ENCODE measurements around the gene ASNS.
"Not testable (repeated sequence)": the region's sequence is repeated elsewhere in the genome, so short reads cannot be mapped to it uniquely, and the experiment has no call there.

- TF ChIP-seq POLR2A, POLR2AphosphoS5 (IDR thresholded peaks at IDR 0.05): not testable (repeated sequence)
- TF ChIP-seq, protein P1, sequence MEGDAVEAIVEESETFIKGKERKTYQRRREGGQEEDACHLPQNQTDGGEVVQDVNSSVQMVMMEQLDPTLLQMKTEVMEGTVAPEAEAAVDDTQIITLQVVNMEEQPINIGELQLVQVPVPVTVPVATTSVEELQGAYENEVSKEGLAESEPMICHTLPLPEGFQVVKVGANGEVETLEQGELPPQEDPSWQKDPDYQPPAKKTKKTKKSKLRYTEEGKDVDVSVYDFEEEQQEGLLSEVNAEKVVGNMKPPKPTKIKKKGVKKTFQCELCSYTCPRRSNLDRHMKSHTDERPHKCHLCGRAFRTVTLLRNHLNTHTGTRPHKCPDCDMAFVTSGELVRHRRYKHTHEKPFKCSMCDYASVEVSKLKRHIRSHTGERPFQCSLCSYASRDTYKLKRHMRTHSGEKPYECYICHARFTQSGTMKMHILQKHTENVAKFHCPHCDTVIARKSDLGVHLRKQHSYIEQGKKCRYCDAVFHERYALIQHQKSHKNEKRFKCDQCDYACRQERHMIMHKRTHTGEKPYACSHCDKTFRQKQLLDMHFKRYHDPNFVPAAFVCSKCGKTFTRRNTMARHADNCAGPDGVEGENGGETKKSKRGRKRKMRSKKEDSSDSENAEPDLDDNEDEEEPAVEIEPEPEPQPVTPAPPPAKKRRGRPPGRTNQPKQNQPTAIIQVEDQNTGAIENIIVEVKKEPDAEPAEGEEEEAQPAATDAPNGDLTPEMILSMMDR (IDR thresholded peaks at IDR 0.05): not testable (repeated sequence)
These were observed 21.8 kb downstream of the ASNS start for GRCh38 chr7:97850262-97851031.

All from breast epithelium (tissue), 3 donors.